Measurements from ENCODE around the gene MAP3K8.

DNA sequence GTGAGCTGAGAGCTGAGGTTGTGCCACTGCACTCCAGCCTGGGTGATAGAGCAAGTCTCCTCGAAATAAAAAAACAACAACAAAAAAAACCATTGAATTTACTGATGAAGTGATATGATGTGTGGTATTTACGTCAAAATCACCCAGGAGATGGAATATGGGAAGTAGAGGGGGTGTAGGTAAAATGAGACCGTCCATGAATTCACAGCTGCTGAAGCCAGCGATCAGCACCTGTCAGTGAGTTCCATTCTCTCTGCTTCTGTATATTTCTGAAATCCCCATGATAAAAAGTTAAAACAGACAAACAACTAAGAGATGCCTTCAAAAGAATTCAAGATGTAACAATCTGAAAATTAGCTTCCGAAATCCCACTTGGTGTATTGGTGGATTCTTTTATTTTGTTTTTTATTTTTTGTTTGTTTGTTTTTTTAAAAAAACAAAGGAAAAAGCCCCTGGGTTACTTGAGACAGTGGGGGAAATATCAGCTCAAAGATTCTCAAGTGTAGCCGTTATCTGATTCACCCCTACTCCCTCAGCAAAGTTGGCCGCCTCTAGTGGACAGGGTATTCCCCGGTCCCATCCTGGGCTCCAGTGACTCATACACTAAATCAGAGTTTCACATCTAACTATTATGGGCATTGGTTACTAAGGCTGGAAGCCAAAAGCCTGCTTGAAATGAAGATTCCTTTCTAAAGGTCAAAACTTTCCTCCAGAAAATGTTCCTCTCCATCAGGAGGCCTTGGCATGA lies 76.4 kb downstream of the MAP3K8 start:
- TF ChIP-seq, protein P1, sequence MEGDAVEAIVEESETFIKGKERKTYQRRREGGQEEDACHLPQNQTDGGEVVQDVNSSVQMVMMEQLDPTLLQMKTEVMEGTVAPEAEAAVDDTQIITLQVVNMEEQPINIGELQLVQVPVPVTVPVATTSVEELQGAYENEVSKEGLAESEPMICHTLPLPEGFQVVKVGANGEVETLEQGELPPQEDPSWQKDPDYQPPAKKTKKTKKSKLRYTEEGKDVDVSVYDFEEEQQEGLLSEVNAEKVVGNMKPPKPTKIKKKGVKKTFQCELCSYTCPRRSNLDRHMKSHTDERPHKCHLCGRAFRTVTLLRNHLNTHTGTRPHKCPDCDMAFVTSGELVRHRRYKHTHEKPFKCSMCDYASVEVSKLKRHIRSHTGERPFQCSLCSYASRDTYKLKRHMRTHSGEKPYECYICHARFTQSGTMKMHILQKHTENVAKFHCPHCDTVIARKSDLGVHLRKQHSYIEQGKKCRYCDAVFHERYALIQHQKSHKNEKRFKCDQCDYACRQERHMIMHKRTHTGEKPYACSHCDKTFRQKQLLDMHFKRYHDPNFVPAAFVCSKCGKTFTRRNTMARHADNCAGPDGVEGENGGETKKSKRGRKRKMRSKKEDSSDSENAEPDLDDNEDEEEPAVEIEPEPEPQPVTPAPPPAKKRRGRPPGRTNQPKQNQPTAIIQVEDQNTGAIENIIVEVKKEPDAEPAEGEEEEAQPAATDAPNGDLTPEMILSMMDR (IDR thresholded peaks at IDR 0.05): peak in 2 of 3 experiments; percentile 17 to 24
- no peak for TF ChIP-seq POLR2A (IDR thresholded peaks at IDR 0.05; ENCODE audit: low read depth)
- TF ChIP-seq POLR2AphosphoS5 (IDR thresholded peaks at IDR 0.05): peak in 1 of 2 donors; percentile 32
- TF ChIP-seq EP300 (IDR thresholded peaks at IDR 0.05): no peak

Measured in esophagus muscularis mucosa (tissue), 4 donors.